ENCODE results near the gene SPATA31D3. TPM values are rescaled to one million over a fixed set of nuclear protein-coding genes. Genes with fewer than 3 reads are reported as not detected.
"Not testable (repeated sequence)": the region's sequence is repeated elsewhere in the genome, so short reads cannot be mapped to it uniquely, and the experiment has no call there.

SPATA31D3 gene
- total RNA-seq (2014; rRNA removed; shearing (Covaris generic)) = 0.07 TPM in 1 of 2 replicates, not detected in the other
- polyA plus RNA-seq (2015; cell fraction: cytosol; rRNA removed) = not detected in 2 replicates
- not detected in 2 replicates for polyA plus RNA-seq (2015; cell fraction: nucleus; rRNA removed)

GRCh38 chr9:81943393-81943792 lies at the start of gene SPATA31D3:
TSS of gene SPATA31D3 (plus strand) at chr9:81943500. CDS start at chr9:81943586, 86 bp downstream.
- not testable (repeated sequence) for DNase-seq (ENCODE audit: low read depth)

GRCh38 chr9:81893929-81894328 lies 49.4 kb upstream of the SPATA31D3 start:
- DNase-seq (ENCODE audit: low read depth) = no peak

GRCh38 chr9:81894891-81895290 lies 48.4 kb upstream of the SPATA31D3 start:
- DNase-seq (ENCODE audit: low read depth) = peak; percentile 39

- DNase-seq (ENCODE audit: low read depth) = no peak
Measured at GRCh38 chr9:81896070-81896469, 47.2 kb upstream of the SPATA31D3 start.

GRCh38 chr9:81898851-81899250 lies 44.4 kb upstream of the SPATA31D3 start:
- DNase-seq (ENCODE audit: low read depth) = no peak

- no peak for DNase-seq (ENCODE audit: low read depth)
Measured at GRCh38 chr9:81902196-81902595, 41.1 kb upstream of the SPATA31D3 start.

- DNase-seq (ENCODE audit: low read depth) = peak; percentile 44
Measured at GRCh38 chr9:81902626-81903025, 40.7 kb upstream of the SPATA31D3 start.

GRCh38 chr9:81906671-81907070 lies 36.6 kb upstream of the SPATA31D3 start:
- peak; percentile 22 for DNase-seq (ENCODE audit: low read depth)

- DNase-seq (ENCODE audit: low read depth) = no peak
Measured at GRCh38 chr9:81912135-81912534, 31.2 kb upstream of the SPATA31D3 start.

- DNase-seq (ENCODE audit: low read depth) = peak; percentile 28
Measured at GRCh38 chr9:81915801-81916505, 27.3 kb upstream of the SPATA31D3 start.

GRCh38 chr9:81918507-81918906 lies 24.8 kb upstream of the SPATA31D3 start:
- DNase-seq (ENCODE audit: low read depth) = not testable (repeated sequence)

- DNase-seq (ENCODE audit: low read depth) = not testable (repeated sequence)
Measured at GRCh38 chr9:81928305-81928704, 15.0 kb upstream of the SPATA31D3 start, which contains the start of gene SPATA31D4. TSS of gene SPATA31D4 (plus strand) at chr9:81928428. CDS start at chr9:81928514, 86 bp downstream.

- not testable (repeated sequence) for DNase-seq (ENCODE audit: low read depth)
Measured at GRCh38 chr9:81930147-81930546, 13.2 kb upstream of the SPATA31D3 start.

GRCh38 chr9:81933547-81933946 lies 9.8 kb upstream of the SPATA31D3 start:
- not testable (repeated sequence) for DNase-seq (ENCODE audit: low read depth)

- not testable (repeated sequence) for DNase-seq (ENCODE audit: low read depth)
Measured at GRCh38 chr9:81948650-81949049, 5.3 kb downstream of the SPATA31D3 start.

GRCh38 chr9:81953096-81953495 lies 9.8 kb downstream of the SPATA31D3 start:
- DNase-seq (ENCODE audit: low read depth) = no peak

GRCh38 chr9:81955625-81956024 lies 12.3 kb downstream of the SPATA31D3 start:
- DNase-seq (ENCODE audit: low read depth) = no peak

GRCh38 chr9:81964218-81965171 lies 21.2 kb downstream of the SPATA31D3 start:
- no peak for DNase-seq (ENCODE audit: low read depth)

- no peak for DNase-seq (ENCODE audit: low read depth)
Measured at GRCh38 chr9:81968026-81968425, 24.7 kb downstream of the SPATA31D3 start.

GRCh38 chr9:81969971-81970370 lies 26.7 kb downstream of the SPATA31D3 start:
- peak; percentile 41 for DNase-seq (ENCODE audit: low read depth)

GRCh38 chr9:81971727-81972126 lies 28.4 kb downstream of the SPATA31D3 start:
- no peak for DNase-seq (ENCODE audit: low read depth)

GRCh38 chr9:81974764-81975163 lies 31.5 kb downstream of the SPATA31D3 start:
- DNase-seq (ENCODE audit: low read depth) = no peak

Data from HT1080 (cell line).